ENCODE results near the gene CKM. TPM values are rescaled to one million over a fixed set of nuclear protein-coding genes. Genes with fewer than 3 reads are reported as not detected.
"Not testable (repeated sequence)": the region's sequence is repeated elsewhere in the genome, so short reads cannot be mapped to it uniquely, and the experiment has no call there.

CKM gene
- total RNA-seq, 1 donor from 2014 or later, result not detected

DNA sequence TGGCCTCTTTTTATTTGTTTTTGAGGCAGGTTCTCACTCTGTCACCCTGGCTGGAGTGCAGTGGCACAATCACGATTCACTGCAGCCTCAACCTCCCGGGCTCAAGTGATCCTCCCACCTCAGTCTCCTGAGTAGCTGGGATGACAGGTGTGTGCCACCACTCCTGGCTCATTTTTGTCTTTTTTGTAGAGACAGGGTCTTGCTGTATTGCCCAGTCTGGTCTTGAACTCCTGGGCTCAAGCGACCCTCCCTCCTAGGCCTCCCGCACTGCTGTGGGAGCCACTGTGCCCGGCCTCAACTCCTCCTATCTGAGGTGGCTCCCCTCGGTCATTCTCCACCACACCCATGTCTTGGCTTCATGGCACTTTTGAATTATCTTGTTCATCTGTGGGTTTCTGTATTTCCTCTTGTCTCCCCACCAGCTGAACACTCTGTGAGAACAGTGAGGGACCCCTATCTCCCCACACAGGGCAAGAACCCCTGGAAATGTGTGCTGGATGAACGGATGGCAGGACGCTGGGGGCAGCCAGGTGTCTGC lies 7.9 kb downstream of the CKM start:
- peaks cover 39% of the 10 kb centered on the region for H3K27me3 Mint-ChIP-seq (ENCODE audit: low read depth, unreplicated experiment)
- H3K9me3 Mint-ChIP-seq (ENCODE audit: unreplicated experiment), result no peaks in the 10 kb centered on the region
- H3K4me3 Mint-ChIP-seq (ENCODE audit: unreplicated experiment), result no peak overlapping the region
- no peak for TF ChIP-seq EZH2 (IDR thresholded peaks at IDR 0.05; ENCODE audit: insufficient read depth, low read length)
- no peak for TF ChIP-seq CTCF (IDR thresholded peaks at IDR 0.05; ENCODE audit: insufficient read depth, low read depth, low read length)
- Histone ChIP-seq H3K27ac (ENCODE audit: low read depth, low read length) (no peak overlapping the region), H2AFZ (ENCODE audit: low read depth, low read length) (no peak overlapping the region), H3K4me1 (ENCODE audit: insufficient read depth, low read length) (no peaks in the 10 kb centered on the region), H3K9me3 (ENCODE audit: insufficient read depth, low read depth, low read length) (no peaks in the 10 kb centered on the region), H3K79me2 (ENCODE audit: insufficient read depth, low read length) (no peaks in the 10 kb centered on the region), H3K4me2 (ENCODE audit: low read length) (no peak overlapping the region), H4K20me1 (ENCODE audit: insufficient read depth, low read length) (no peaks in the 10 kb centered on the region), H3K27me3 (ENCODE audit: insufficient read depth, low read length) (peaks cover 6% of the 10 kb centered on the region), H3K9ac (ENCODE audit: low read length) (no peak overlapping the region), H3K4me3 (ENCODE audit: insufficient read depth, low read depth, low read length) (no peak overlapping the region), H3K36me3 (ENCODE audit: insufficient read depth, low read length) (no peaks in the 10 kb centered on the region)
- H3K36me3 Mint-ChIP-seq (ENCODE audit: low read depth, unreplicated experiment), result no peaks in the 10 kb centered on the region
- no peaks in the 10 kb centered on the region for H3K4me1 Mint-ChIP-seq (ENCODE audit: low read depth, unreplicated experiment)
- no peak overlapping the region for H3K27ac Mint-ChIP-seq (ENCODE audit: unreplicated experiment)
- no peak for FAIRE-seq
- no peak for DNase-seq (ENCODE audit: low read depth)

GRCh38 chr19:45312285-45312684 lies 10.4 kb downstream of the CKM start:
- H3K27ac Mint-ChIP-seq (ENCODE audit: unreplicated experiment); H3K4me3 ChIP-seq (ENCODE audit: insufficient read depth, low read depth, low read length); H3K9me3 ChIP-seq (ENCODE audit: insufficient read depth, low read depth, low read length); H3K4me3 Mint-ChIP-seq (ENCODE audit: unreplicated experiment); H3K27me3 ChIP-seq (ENCODE audit: insufficient read depth, low read length); H3K27ac ChIP-seq (ENCODE audit: low read depth, low read length); H3K9ac ChIP-seq (ENCODE audit: low read length); H4K20me1 ChIP-seq (ENCODE audit: insufficient read depth, low read length); H2AFZ ChIP-seq (ENCODE audit: low read depth, low read length); DNase-seq (ENCODE audit: low read depth); H3K36me3 Mint-ChIP-seq (ENCODE audit: low read depth, unreplicated experiment); H3K4me1 ChIP-seq (ENCODE audit: insufficient read depth, low read length); FAIRE-seq; H3K36me3 ChIP-seq (ENCODE audit: insufficient read depth, low read length); H3K4me1 Mint-ChIP-seq (ENCODE audit: low read depth, unreplicated experiment); H3K79me2 ChIP-seq (ENCODE audit: insufficient read depth, low read length); H3K9me3 Mint-ChIP-seq (ENCODE audit: unreplicated experiment); H3K4me2 ChIP-seq (ENCODE audit: low read length): not testable (repeated sequence)
- H3K27me3 Mint-ChIP-seq (ENCODE audit: low read depth, unreplicated experiment), result peaks cover 28% of the 10 kb centered on the region

GRCh38 chr19:45311621-45312020 lies 11.1 kb downstream of the CKM start:
- H3K4me3 ChIP-seq (ENCODE audit: insufficient read depth, low read depth, low read length), result no peak overlapping the region
- TF ChIP-seq CTCF (IDR thresholded peaks at IDR 0.05; ENCODE audit: insufficient read depth, low read depth, low read length) (no peak), EZH2 (IDR thresholded peaks at IDR 0.05; ENCODE audit: insufficient read depth, low read length) (no peak)
- H3K9me3 ChIP-seq (ENCODE audit: insufficient read depth, low read depth, low read length), result no peaks in the 10 kb centered on the region
- no peaks in the 10 kb centered on the region for H3K36me3 ChIP-seq (ENCODE audit: insufficient read depth, low read length)
- H3K9ac ChIP-seq (ENCODE audit: low read length), result no peak overlapping the region
- Mint-ChIP-seq H3K9me3 (ENCODE audit: unreplicated experiment) (no peaks in the 10 kb centered on the region), H3K36me3 (ENCODE audit: low read depth, unreplicated experiment) (no peaks in the 10 kb centered on the region), H3K27me3 (ENCODE audit: low read depth, unreplicated experiment) (peaks cover 24% of the 10 kb centered on the region), H3K27ac (ENCODE audit: unreplicated experiment) (no peak overlapping the region), H3K4me3 (ENCODE audit: unreplicated experiment) (no peak overlapping the region), H3K4me1 (ENCODE audit: low read depth, unreplicated experiment) (no peaks in the 10 kb centered on the region)
- DNase-seq (ENCODE audit: low read depth) (no peak), FAIRE-seq (no peak)
- no peaks in the 10 kb centered on the region for H3K79me2 ChIP-seq (ENCODE audit: insufficient read depth, low read length)
- no peak overlapping the region for H2AFZ ChIP-seq (ENCODE audit: low read depth, low read length)
- H3K27ac ChIP-seq (ENCODE audit: low read depth, low read length), result no peak overlapping the region
- no peaks in the 10 kb centered on the region for H4K20me1 ChIP-seq (ENCODE audit: insufficient read depth, low read length)
- peaks cover 6% of the 10 kb centered on the region for H3K27me3 ChIP-seq (ENCODE audit: insufficient read depth, low read length)
- no peaks in the 10 kb centered on the region for H3K4me1 ChIP-seq (ENCODE audit: insufficient read depth, low read length)
- H3K4me2 ChIP-seq (ENCODE audit: low read length), result no peak overlapping the region

GRCh38 chr19:45309322-45309721 lies 13.4 kb downstream of the CKM start:
- not testable (repeated sequence) for H3K4me1 Mint-ChIP-seq (ENCODE audit: low read depth, unreplicated experiment); H3K4me2 ChIP-seq (ENCODE audit: low read length); H3K4me3 ChIP-seq (ENCODE audit: insufficient read depth, low read depth, low read length); H3K27me3 ChIP-seq (ENCODE audit: insufficient read depth, low read length); H3K4me1 ChIP-seq (ENCODE audit: insufficient read depth, low read length); H4K20me1 ChIP-seq (ENCODE audit: insufficient read depth, low read length); H2AFZ ChIP-seq (ENCODE audit: low read depth, low read length); H3K9me3 ChIP-seq (ENCODE audit: insufficient read depth, low read depth, low read length); H3K36me3 Mint-ChIP-seq (ENCODE audit: low read depth, unreplicated experiment); H3K4me3 Mint-ChIP-seq (ENCODE audit: unreplicated experiment); H3K9me3 Mint-ChIP-seq (ENCODE audit: unreplicated experiment); H3K27ac ChIP-seq (ENCODE audit: low read depth, low read length); DNase-seq (ENCODE audit: low read depth); FAIRE-seq; H3K27ac Mint-ChIP-seq (ENCODE audit: unreplicated experiment); H3K9ac ChIP-seq (ENCODE audit: low read length); H3K36me3 ChIP-seq (ENCODE audit: insufficient read depth, low read length); H3K79me2 ChIP-seq (ENCODE audit: insufficient read depth, low read length)
- H3K27me3 Mint-ChIP-seq (ENCODE audit: low read depth, unreplicated experiment), result peaks cover 12% of the 10 kb centered on the region

Measured in astrocyte (in vitro differentiated cells and primary cell).